Measurements from ENCODE around the gene LRG1. TPM values are rescaled to one million over a fixed set of nuclear protein-coding genes. Genes with fewer than 3 reads are reported as not detected.

Gene LRG1, protein sequence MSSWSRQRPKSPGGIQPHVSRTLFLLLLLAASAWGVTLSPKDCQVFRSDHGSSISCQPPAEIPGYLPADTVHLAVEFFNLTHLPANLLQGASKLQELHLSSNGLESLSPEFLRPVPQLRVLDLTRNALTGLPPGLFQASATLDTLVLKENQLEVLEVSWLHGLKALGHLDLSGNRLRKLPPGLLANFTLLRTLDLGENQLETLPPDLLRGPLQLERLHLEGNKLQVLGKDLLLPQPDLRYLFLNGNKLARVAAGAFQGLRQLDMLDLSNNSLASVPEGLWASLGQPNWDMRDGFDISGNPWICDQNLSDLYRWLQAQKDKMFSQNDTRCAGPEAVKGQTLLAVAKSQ
- total RNA-seq (2021) (0.20 TPM in 1 of 2 replicates, not detected in the other), Bru-seq, nascent RNA (not detected), BruChase-seq, experiment 1, labeled RNA remaining after a 2-hour chase (percentile 21 among the genes with signal in this experiment), BruChase-seq, experiment 2, labeled RNA remaining after a 6-hour chase (percentile 21 among the genes with signal in this experiment)
- long read RNA-seq, partial matches to known transcripts = 0 of 1 reads
- long read RNA-seq, other reads (novel, unspliced or antisense) = 0 of 1 reads

DNA sequence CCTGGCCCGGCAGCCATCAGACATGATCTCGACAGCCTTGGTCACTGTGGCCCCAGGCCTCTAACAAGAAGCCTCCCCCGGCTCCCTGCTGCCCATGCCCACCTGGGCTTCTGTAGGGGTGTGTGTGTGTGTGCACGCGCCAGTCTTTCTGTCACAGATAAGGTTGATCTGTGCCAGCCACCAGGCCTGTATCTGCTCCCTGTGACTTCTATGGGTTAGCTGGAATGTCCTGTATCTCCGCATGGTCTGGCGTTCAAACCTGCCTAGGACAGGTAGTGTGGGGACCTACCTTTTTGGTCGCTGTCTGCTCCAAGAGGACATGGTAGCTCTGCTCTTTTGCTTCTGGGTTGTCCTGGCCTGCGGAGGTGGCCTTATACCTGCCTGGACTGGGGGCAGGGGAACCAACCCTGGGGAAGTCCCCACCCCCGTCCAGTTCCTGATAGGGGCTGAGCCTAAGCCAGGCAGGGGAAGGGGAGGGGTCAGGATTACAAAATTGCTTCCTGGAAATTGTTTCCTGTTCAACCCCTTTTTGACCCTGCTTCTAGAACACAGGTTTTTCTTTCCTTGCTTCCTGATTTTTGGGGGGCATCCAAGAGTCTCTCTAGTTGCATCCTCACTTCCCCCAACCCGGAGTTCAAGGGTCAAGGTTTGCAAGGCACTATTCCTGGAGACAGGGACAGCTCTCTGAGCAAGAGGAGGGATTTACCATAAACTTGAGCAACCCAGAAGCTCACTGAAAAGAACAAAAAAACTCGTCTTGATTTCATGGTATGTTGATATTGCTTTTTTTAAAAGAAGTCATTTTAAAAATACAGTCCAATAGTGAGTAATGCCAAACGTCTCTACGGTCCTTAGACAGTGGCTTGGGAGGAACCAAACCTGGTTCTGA, at the start of gene LRG1:
Gene LRG1, minus strand, starts transcription at position 344 of the 889 bp plus-strand sequence. Its CDS starts 23 bp downstream, at position 321.
- TF ChIP-seq EZH2 (IDR thresholded peaks at IDR 0.05; ENCODE audit: borderline replicate concordance, low read depth, low read length, poor library complexity, severe bottlenecking) = no peak
- Histone ChIP-seq H3K4me1 (ENCODE audit: insufficient read depth, low read length, poor library complexity, severe bottlenecking) (peaks cover 15% of the 10 kb centered on the region), H3K4me3 (ENCODE audit: low read depth, low read length, poor library complexity, severe bottlenecking) (no peak within 1 kb of the TSS), H3K9me3 (ENCODE audit: low read depth, low read length, poor library complexity, severe bottlenecking) (no peaks in the 10 kb centered on the region), H3K27me3 (replicated peaks; ENCODE audit: insufficient read depth, low read depth, low read length, poor library complexity) (no peaks in the 10 kb centered on the region), H3K36me3 (ENCODE audit: insufficient read depth, low read length, poor library complexity, severe bottlenecking) (no peaks in the 10 kb centered on the region), H3K27ac (ENCODE audit: low read depth, low read length, poor library complexity, severe bottlenecking) (no peak within 1 kb of the TSS)
- intact Hi-C loops (cut with micrococcal nuclease; ENCODE audit: unreplicated experiment) = no loop called here
- ChIA-PET CTCF (no interaction called here), POLR2A (ENCODE audit: low non-redundant PET) (no interaction called here)
- BruUV-seq (replicated peaks) = no TSS peak
- no peak for DNase-seq (ENCODE audit: low spot score)

DNA sequence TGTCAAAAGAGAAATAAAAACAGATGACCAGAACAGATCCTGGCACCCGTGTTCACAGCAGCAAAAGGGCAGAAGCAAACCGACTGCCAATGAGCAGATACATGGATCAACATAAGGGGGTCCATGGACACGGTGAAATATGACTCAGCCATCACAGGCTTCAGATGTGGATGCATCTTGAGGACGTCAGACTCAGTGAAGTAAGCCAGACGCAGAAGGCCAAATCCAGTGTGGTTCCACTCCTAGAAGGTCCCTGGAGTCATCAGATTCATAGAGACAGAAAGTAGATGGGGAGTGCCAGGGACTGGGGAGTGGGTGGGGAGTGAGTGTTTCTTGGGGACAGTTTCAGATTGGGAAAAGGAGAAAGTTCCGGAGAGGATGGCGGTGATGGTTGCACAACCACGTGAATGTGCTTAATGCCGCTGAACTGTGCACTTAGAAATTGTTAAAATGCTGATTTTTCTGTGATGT, 48.5 kb upstream of the LRG1 start:
- BruUV-seq (replicated peaks) = no TSS peak

DNA sequence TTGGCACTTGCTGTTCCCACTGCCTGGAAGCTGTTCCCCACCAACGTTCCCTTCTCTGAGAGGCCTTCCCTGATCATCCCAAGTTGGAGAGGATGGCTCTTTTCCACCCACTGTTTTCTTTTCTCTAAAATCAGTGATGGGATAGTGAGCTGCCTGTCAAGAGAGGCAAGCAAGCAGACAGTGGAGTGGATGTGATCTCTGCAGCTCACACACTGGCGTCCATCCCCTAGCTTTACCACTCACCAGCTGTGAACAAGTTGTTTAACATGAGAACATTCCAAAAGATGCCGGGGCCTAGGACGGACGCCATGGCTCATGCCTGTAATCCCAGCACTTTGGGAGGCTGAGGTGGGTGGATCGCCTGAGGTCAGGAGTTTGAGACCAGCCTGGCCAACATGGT, 47.7 kb upstream of the LRG1 start:
- intact Hi-C loops (cut with micrococcal nuclease; ENCODE audit: unreplicated experiment) = no loop called here

More for the DNA sequence above, 48.5 kb upstream of the LRG1 start:
- TF ChIP-seq EZH2 (IDR thresholded peaks at IDR 0.05; ENCODE audit: borderline replicate concordance, low read depth, low read length, poor library complexity, severe bottlenecking) = no peak
- TF ChIP-seq, protein P1, sequence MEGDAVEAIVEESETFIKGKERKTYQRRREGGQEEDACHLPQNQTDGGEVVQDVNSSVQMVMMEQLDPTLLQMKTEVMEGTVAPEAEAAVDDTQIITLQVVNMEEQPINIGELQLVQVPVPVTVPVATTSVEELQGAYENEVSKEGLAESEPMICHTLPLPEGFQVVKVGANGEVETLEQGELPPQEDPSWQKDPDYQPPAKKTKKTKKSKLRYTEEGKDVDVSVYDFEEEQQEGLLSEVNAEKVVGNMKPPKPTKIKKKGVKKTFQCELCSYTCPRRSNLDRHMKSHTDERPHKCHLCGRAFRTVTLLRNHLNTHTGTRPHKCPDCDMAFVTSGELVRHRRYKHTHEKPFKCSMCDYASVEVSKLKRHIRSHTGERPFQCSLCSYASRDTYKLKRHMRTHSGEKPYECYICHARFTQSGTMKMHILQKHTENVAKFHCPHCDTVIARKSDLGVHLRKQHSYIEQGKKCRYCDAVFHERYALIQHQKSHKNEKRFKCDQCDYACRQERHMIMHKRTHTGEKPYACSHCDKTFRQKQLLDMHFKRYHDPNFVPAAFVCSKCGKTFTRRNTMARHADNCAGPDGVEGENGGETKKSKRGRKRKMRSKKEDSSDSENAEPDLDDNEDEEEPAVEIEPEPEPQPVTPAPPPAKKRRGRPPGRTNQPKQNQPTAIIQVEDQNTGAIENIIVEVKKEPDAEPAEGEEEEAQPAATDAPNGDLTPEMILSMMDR (conservative IDR thresholded peaks at IDR 0.05; ENCODE audit: low read depth, low read length) = no peak
- POLR2A ChIA-PET (ENCODE audit: low non-redundant PET) = no interaction called here
- DNase-seq (ENCODE audit: low spot score) = peak; percentile 51
- CTCF ChIA-PET = no interaction called here
- Histone ChIP-seq H3K9me3 (ENCODE audit: low read depth, low read length, poor library complexity, severe bottlenecking) (no peaks in the 10 kb centered on the region), H3K27ac (ENCODE audit: low read depth, low read length, poor library complexity, severe bottlenecking) (peak overlapping the region; percentile 7), H3K36me3 (ENCODE audit: insufficient read depth, low read length, poor library complexity, severe bottlenecking) (no peaks in the 10 kb centered on the region), H3K4me1 (ENCODE audit: insufficient read depth, low read length, poor library complexity, severe bottlenecking) (peaks cover 34% of the 10 kb centered on the region), H3K4me3 (ENCODE audit: low read depth, low read length, poor library complexity, severe bottlenecking) (no peak overlapping the region), H3K27me3 (replicated peaks; ENCODE audit: insufficient read depth, low read depth, low read length, poor library complexity) (no peaks in the 10 kb centered on the region)
- intact Hi-C loops (cut with micrococcal nuclease; ENCODE audit: unreplicated experiment) = no loop called here

More for the DNA sequence above, 47.7 kb upstream of the LRG1 start:
- no peak for DNase-seq (ENCODE audit: low spot score)
- ChIA-PET CTCF (no interaction called here), POLR2A (ENCODE audit: low non-redundant PET) (no interaction called here)
- TF ChIP-seq EZH2 (IDR thresholded peaks at IDR 0.05; ENCODE audit: borderline replicate concordance, low read depth, low read length, poor library complexity, severe bottlenecking) = no peak
- TF ChIP-seq, protein P1 (conservative IDR thresholded peaks at IDR 0.05; ENCODE audit: low read depth, low read length) = no peak
- BruUV-seq (replicated peaks) = no TSS peak
- no peaks in the 10 kb centered on the region for H3K27me3 ChIP-seq (replicated peaks; ENCODE audit: insufficient read depth, low read depth, low read length, poor library complexity)
- H3K9me3 ChIP-seq (ENCODE audit: low read depth, low read length, poor library complexity, severe bottlenecking) = no peaks in the 10 kb centered on the region
- no peak overlapping the region for H3K4me3 ChIP-seq (ENCODE audit: low read depth, low read length, poor library complexity, severe bottlenecking)
- peaks cover 34% of the 10 kb centered on the region for H3K4me1 ChIP-seq (ENCODE audit: insufficient read depth, low read length, poor library complexity, severe bottlenecking)
- no peaks in the 10 kb centered on the region for H3K36me3 ChIP-seq (ENCODE audit: insufficient read depth, low read length, poor library complexity, severe bottlenecking)
- no peak overlapping the region for H3K27ac ChIP-seq (ENCODE audit: low read depth, low read length, poor library complexity, severe bottlenecking)

Data from A673 (cell line).